ENCODE results near the gene INPP5A.

DNA sequence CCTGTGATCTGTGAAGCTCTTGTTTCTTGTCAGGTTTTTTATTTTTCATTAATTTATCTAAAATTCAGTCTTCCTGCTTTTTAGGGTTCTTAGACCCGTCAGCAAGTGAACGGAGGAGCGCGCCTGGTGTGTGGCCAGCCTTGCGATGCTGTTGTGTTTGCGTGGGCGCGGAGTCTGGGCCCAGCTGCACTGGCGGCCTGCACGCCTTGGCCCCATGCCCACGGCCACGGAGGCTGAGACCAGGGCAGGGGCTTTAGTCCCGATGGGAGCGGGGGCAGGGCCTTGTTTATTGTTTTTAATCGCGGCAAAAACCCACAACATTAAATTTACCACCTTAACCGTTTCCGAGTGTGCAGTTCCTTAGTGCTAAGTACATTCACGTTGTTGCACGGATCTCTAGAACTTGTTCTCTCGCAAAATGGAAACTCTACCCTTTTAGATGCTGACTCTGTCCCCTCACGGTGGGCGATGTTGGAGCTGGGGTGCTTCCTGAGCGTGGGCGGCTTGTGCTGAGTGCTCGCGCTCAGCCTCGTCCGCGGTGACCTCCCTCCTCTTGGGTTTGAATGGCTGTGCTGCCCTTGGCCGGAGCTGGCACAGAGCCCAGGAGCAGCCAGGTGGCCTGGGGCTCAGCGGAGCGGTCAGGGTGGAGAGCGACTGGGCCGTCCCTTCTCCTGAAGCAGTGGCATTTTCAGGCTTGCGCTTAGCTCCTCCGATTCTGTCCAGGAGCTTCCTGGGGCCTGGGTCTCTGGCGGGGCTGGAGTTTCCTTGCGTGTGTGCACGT lies 69.1 kb downstream of the INPP5A start:
- TF ChIP-seq YY1 (IDR thresholded peaks at IDR 0.05; ENCODE audit: insufficient read depth, insufficient read length) (no peak), ZNF274 (IDR thresholded peaks at IDR 0.05; ENCODE audit: low read depth, low read length) (no peak)
